ENCODE measurements around the gene ABCA7.

ABCA7 gene

DNA sequence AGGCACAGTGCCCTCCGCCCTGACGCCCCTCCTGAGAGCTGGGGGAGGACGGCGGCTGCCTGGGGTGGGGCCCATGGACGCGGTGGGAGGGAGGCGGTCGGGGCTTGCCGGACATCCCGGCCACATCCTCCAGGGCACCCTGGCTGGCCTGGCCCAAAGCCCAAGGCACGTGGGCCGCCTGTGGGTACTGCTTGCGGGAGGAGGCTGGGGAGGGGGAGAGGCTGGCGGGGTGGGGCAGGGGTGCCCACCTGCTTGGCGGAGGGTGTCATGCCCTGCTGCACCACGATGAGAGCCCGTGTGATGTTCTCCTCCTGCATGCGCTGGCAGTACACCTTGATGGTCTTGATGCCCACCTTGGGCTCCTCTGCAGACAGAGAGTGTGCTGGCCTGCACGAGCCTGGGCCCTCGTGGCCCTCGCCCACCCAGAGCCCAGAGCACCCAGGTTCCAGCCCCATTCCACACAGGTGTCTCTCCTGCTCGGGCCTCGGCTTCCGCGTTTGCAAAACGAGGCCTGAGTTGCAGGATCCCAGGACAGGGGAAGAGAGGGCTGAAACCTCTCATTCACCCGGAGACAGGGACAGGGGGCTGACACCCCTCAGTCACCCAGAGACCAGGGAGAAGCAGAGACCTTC lies 51.8 kb downstream of the ABCA7 start:
- DNase-seq = no peak

DNA sequence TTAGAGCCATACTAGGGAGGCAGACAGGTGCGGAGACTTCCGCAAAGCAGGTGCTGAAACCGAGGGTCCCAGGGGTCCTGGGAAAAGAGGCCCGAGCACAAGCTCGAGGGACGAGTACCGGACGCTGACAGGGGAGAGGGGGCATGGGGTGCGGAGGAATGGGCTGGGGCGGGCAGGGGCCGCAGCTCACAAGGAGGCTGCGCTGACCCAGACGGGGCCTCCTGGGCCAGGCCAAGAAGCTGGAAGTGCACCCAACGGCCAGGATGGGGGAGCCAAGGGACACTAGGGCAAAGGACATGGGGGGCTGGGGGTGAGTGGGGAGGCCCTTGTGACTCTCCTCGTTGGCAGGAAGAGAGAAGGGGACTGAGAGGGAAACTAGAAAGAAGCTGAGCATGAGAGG lies 53.4 kb downstream of the ABCA7 start:
- DNase-seq = no peak

- no peak for DNase-seq
Observed at GRCh38 chr19:1093811-1094553, 54.1 kb downstream of the ABCA7 start.

DNA sequence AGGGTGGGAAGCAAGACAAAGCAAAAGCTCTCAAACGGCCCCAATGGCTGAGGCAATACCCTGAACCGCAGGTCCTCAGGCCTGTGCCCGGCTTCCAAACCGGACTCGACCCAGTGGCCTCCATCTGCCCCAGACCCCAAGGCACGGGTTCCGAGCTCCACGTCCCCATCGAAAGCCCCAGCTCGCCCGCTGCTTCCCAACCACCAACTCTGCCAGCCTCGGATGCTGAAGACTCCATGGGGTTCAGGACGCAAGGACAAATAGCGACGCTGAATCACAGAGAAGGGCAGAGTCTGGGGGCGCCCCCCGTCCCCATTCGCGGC lies 54.7 kb downstream of the ABCA7 start:
- DNase-seq = no peak

GRCh38 chr19:1094978-1095701 lies 55.2 kb downstream of the ABCA7 start, which contains the start of gene POLR2E:
TSS of gene POLR2E (minus strand) at chr19:1095375. CDS start at chr19:1095315, 60 bp downstream.
- DNase-seq = peak; percentile 91

DNA sequence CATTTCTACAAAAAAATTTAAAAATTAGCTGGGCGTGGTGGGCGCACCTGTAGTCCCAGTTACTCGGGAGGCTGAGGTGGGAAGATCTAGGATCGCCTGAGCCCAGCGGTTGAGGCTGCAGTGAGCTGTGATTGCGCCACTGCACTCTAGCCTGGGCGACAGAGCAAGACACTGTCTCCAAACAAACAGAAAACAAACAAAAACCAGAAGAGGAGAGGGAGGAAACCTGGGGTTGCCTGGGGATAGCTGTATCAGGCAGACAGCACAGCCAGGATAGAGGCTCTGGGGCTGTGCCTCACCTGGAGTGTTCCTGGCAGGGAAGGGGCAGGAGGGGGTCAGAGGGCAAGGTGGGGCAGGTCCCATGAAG lies 57.9 kb downstream of the ABCA7 start:
- DNase-seq = peak; percentile 53

GRCh38 chr19:1098177-1099051 lies 58.5 kb downstream of the ABCA7 start:
- DNase-seq = peak; percentile 70

GRCh38 chr19:1101337-1101698 lies 61.4 kb downstream of the ABCA7 start:
- no peak for DNase-seq

- no peak for DNase-seq
Observed at GRCh38 chr19:1102407-1103131, 62.7 kb downstream of the ABCA7 start.

GRCh38 chr19:1103132-1103707 lies 63.3 kb downstream of the ABCA7 start:
- no peak for DNase-seq

GRCh38 chr19:1103708-1104310 lies 63.9 kb downstream of the ABCA7 start, which contains the start of gene GPX4:
TSS of gene GPX4 (plus strand) at chr19:1103994. CDS start at chr19:1104044, 50 bp downstream.
- peak; percentile 92 for DNase-seq

- no peak for DNase-seq
Observed at GRCh38 chr19:1104311-1105007, 64.6 kb downstream of the ABCA7 start.

- DNase-seq = no peak
Observed at GRCh38 chr19:1105008-1105872, 65.3 kb downstream of the ABCA7 start.

DNA sequence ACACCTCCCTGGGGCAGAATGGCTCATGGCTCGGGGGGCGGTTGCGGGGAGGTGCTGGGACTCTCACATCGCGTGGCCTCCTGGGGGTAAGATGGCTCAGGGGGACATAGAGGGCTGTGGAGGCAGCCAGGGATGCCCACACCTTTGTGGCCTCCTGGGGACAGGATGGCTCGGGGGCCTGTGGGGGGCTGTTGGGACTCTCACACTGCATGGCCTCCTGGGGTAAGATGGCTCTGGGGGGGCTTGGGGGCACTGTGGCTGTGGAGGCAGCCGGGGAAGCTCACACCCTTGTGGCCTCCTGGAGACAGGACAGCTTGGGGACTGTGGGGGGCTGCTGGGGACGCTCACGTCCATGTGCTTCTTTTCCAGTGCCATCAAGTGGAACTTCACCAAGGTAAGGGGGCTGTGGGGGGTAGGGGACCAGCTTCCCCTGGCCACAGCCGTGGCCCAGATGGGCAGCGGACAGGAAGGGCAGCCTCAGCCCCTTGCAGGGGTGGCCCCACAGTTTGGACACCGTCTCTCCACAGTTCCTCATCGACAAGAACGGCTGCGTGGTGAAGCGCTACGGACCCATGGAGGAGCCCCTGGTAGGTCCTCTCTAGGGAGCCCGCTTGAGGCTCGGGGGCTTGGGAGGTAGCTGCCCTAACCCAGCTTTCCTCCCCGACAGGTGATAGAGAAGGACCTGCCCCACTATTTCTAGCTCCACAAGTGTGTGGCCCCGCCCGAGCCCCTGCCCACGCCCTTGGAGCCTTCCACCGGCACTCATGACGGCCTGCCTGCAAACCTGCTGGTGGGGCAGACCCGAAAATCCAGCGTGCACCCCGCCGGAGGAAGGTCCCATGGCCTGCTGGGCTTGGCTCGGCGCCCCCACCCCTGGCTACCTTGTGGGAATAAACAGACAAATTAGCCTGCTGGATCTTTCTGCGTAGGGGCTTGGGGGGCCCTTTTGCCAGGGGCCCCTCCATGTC lies 66.2 kb downstream of the ABCA7 start:
- DNase-seq = no peak

- DNase-seq = no peak
Observed at GRCh38 chr19:1106841-1107660, 67.1 kb downstream of the ABCA7 start.

- no peak for DNase-seq
Observed at GRCh38 chr19:1107661-1108261, 67.9 kb downstream of the ABCA7 start.
